Fibroblast of skin of scalp (primary cell): ENCODE results near the gene COA8.
"Not testable (repeated sequence)": the region's sequence is repeated elsewhere in the genome, so short reads cannot be mapped to it uniquely, and the experiment has no call there.

Experiments used
- DNase-seq: peaks from one replicate; pipeline ENCODE4 v3.0.0-alpha.2; 2013

Gene COA8

GRCh38 chr14:103576371-103577024 lies 13.7 kb downstream of the COA8 start:
- DNase-seq = peak; percentile 75

GRCh38 chr14:103578401-103579075 lies 15.8 kb downstream of the COA8 start:
- no peak for DNase-seq

- no peak for DNase-seq
These were observed 18.4 kb downstream of the COA8 start for GRCh38 chr14:103581206-103581605.

- DNase-seq = no peak
These were observed 19.4 kb downstream of the COA8 start for GRCh38 chr14:103581954-103582703.

DNA sequence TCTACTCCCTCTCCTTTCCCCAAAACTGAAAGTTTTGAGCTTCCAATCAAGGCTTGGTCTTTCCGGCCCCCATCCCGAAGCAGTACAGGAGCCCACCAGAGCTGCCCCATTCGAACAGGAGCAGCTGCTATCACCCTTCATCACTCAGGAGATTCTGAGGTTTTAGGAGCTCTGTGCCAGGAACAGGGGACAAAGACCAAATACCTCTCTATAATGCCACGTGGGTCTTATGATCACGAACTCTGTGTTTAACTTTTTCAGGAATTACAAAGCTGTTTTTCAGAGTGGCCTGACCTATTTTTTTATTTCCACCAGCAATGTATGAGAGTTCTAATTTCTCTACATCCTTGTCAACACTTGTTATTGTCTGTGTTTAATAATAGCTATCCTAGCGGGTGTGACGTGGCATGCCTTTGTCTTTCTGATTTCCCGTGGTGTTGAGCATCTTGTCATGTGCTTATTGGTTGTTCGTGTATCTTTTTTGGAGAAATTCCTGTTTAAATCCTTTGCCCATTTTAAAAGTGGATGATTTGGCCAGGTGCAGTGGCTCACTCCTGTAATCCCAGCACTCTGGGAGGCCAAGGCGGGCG lies 21.7 kb downstream of the COA8 start:
- DNase-seq = no peak

- DNase-seq = no peak
These were observed 30.8 kb downstream of the COA8 start for GRCh38 chr14:103593577-103593976.

GRCh38 chr14:103594265-103594664 lies 31.5 kb downstream of the COA8 start:
- DNase-seq = peak; percentile 66

- peak; percentile 77 for DNase-seq
These were observed 35.0 kb downstream of the COA8 start for GRCh38 chr14:103597623-103598377.

GRCh38 chr14:103600503-103600902 lies 37.7 kb downstream of the COA8 start:
- no peak for DNase-seq

DNA sequence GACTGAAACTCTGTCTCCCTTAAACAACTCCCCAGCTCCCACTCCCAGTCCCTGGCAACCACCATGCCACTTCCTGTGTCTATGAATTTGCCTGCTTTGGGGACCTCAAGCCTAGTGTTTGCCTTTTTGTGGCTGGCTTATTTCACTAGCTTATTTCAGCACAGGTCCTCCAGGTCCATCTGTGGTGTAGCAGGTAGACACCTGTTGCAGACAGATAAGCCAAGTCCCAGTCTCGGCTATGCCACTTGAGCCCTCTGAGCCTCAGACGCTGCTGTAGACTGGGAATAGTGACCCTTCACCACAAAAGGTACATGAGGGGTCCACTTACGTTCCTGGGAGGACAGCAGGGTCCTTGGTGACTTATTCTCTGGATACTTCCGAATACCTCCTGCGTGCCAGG lies 41.9 kb downstream of the COA8 start:
- DNase-seq = no peak

DNA sequence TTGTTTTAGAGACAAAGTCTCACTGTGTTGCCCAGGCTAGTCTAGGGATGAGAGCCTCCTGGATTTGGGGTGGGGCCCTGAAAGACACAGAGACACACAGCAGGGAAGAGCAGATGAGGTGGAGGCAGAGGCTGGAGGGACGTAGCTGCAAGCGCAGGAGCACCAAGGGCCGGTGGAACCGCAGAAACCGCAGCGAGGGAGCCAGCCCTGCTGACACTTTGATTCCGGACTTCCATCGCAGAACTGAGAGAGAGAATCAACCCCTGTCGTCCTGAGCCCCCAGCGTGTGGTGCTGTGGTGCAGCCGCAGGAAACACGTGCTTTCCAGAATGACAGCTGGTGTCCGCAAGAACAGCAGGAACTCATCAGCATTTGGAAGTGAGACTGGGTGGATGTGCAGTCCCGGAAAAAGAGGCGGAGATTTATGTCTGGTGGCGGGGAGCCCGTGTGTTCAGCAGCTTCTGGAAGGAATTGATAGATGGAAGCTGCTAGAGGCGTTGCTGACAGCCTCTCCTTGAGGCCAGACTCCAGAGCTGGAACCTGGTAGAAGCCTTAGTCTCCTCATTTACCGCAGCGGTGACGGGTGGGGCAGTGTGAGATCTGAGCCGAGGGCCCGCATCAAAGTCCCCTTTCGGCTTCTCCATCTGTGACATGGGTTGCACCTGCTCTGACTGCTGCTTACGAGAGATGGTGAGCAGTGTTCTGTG lies 44.4 kb downstream of the COA8 start:
- DNase-seq = peak; percentile 94

DNA sequence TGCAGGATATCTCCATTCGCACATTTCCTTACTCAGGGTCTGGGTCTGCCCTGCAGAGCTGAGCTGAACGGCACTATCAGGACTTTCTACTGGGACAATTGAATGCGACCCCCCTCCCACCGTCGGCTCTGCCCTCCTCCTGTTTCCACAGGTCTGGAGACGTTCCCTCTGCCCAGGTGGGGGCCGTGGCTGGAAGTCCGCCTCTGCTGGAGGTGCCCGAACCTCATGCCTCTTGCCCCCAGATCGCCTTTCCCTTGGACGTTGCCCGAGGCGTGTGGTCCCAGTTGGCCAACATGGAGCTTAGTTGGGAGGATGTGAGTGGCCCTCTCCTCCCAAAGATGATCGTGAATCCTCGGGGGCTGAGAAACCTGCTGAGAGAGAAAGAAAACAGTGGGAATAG lies 45.1 kb downstream of the COA8 start:
- DNase-seq = no peak

GRCh38 chr14:103609081-103609480 lies 46.3 kb downstream of the COA8 start:
- not testable (repeated sequence) for DNase-seq

DNA sequence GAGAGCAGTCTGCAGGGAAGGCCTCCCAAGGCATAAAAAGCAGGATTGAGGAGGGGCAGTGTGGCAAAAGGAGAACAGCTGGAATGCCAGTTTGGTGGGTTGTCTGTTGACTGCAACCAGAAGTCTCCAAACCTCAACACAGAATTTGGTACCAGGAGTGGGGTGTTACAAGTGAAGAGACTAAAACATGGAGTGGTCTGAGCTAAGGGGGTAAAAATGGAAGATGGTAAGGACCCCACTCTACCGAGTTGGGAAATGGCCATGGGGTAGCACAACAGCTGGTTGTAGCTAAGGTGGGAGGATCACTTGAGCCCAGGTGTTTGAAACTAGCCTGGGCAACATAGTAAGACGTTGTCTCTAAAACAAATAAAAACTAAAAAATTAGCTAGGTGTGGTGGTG lies 48.5 kb downstream of the COA8 start:
- no peak for DNase-seq

GRCh38 chr14:103613517-103613916 lies 50.8 kb downstream of the COA8 start:
- no peak for DNase-seq

DNA sequence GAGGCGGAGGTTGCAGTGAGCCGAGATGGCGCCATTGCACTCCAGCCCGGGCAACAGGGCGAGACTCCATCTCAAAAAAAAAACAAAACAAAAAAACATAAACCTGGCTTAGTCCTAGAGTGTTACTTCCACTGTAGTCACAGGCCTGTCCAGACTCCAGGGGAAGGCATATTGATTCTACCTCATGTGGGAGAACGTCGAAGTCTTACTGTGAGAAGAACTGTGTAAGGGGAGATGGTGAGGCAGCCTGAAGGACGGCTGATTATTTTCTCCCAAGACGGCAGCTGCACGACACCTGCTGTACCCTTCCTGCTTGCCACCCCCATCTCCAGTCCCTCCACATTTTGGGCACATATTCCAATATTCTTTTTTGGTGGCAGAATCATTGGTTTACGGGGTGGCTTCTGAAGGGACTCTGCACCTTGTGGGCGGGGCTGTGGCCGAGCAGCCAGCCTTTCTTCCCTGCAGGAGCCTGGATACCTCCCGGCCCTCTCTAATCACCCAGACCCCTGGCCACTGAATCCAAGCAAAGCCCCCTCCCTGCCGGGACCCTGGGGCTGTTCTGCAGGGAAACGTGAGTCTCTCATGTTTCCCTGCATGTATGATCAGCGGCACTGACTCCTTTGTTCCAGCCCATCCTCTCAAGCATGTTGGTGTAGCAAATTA lies 54.0 kb downstream of the COA8 start:
- DNase-seq = no peak

GRCh38 chr14:103619057-103619456 lies 56.3 kb downstream of the COA8 start:
- peak; percentile 39 for DNase-seq

GRCh38 chr14:103621860-103622259 lies 59.1 kb downstream of the COA8 start:
- DNase-seq = no peak

- no peak for DNase-seq
These were observed 60.5 kb downstream of the COA8 start for GRCh38 chr14:103623308-103623707.

GRCh38 chr14:103623883-103624482 lies 61.2 kb downstream of the COA8 start:
- peak; percentile 23 for DNase-seq

DNA sequence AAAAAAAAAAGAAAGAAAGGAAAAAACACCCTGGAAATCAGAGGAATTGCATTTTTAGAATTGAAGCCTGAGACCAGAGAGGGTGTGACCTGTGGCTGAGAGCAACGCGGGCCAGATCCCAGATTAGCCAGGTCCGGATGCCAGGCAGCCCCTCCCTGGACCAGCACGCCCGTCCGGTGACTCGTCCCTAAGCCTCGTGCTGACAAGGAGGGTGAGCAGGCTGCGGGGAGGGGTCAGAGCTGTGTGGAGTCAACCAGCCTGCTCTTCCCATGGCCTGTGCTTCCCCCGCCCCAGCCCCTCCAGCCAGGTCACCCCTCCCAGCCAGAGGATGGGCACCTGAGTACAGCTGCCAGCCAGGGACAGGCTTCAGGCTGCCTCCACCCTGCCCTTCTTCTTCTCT lies 62.1 kb downstream of the COA8 start:
- peak; percentile 58 for DNase-seq
